ENCODE results near the gene SPACA7.
"Not testable (repeated sequence)": the region's sequence is repeated elsewhere in the genome, so short reads cannot be mapped to it uniquely, and the experiment has no call there.

The SPACA7 gene

DNA sequence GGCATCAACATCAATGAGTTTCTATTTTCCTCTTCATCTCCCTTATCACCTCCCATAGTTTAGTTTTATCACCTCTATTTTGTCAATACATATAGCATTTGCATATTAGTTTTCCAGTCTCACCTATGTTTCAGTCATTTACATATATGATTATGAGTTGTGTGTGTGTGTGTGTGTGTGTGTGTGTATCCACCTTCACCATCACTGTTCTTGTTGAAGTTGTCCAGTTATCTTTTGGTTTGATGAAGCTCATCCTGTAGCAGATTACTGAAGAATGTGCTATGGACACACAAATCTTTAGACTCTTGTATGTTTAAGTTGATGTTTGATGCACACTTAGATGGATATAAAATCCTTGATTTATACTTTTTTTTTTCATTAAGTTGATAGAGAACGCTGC, 40.5 kb downstream of the SPACA7 start:
- TF ChIP-seq, protein P1, sequence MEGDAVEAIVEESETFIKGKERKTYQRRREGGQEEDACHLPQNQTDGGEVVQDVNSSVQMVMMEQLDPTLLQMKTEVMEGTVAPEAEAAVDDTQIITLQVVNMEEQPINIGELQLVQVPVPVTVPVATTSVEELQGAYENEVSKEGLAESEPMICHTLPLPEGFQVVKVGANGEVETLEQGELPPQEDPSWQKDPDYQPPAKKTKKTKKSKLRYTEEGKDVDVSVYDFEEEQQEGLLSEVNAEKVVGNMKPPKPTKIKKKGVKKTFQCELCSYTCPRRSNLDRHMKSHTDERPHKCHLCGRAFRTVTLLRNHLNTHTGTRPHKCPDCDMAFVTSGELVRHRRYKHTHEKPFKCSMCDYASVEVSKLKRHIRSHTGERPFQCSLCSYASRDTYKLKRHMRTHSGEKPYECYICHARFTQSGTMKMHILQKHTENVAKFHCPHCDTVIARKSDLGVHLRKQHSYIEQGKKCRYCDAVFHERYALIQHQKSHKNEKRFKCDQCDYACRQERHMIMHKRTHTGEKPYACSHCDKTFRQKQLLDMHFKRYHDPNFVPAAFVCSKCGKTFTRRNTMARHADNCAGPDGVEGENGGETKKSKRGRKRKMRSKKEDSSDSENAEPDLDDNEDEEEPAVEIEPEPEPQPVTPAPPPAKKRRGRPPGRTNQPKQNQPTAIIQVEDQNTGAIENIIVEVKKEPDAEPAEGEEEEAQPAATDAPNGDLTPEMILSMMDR (IDR thresholded peaks at IDR 0.05; ENCODE audit: control insufficient read depth, insufficient read depth, low read depth, low read length, missing control alignments) = no peak
- DNase-seq (ENCODE audit: low read depth) = no peak
- no peak overlapping the region for H3K4me3 ChIP-seq (ENCODE audit: control insufficient read depth, low read depth, low read length)

DNA sequence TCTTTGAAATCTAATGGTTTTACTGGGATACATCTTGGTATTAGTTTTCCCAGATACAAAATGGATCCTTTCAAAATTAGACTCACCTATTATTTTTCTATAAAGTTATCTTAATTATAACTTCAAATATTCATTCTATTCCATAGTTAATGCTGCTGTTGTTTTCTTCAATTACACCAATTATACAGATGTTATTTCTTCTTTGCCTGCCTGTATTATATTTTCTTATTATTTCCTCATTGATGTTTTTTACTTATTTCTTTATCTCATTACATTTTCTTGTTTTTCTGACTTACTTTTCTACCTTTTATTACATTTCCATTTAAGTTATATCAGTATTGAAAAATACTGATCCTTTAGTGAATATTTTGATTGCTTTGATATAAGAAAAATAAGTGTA, 40.9 kb downstream of the SPACA7 start:
- TF ChIP-seq, protein P1 (IDR thresholded peaks at IDR 0.05; ENCODE audit: control insufficient read depth, insufficient read depth, low read depth, low read length, missing control alignments) = no peak
- no peak for DNase-seq (ENCODE audit: low read depth)
- no peak overlapping the region for H3K4me3 ChIP-seq (ENCODE audit: control insufficient read depth, low read depth, low read length)

DNA sequence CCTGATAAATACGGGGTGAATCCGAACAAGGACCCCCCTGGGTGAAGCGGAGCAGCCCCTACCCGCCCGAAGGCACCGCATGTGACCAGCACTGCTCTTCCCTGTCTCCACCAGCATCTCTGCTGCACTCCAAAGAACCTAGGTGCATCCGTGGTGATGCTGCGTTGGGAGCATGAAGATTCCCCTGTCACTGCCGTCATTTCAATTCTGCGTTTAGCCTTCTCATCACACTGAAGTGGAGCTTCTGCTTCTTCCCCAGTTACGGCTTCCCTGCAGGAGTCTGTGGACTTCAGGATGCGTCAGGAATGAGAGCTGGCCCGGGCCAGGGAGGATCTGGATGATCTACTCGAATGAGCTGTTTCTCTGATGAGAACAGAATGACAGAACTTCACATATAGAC, 47.9 kb downstream of the SPACA7 start:
- DNase-seq (ENCODE audit: low read depth) = no peak
- H3K4me3 ChIP-seq (ENCODE audit: control insufficient read depth, low read depth, low read length) = no peak overlapping the region
- TF ChIP-seq, protein P1 (IDR thresholded peaks at IDR 0.05; ENCODE audit: control insufficient read depth, insufficient read depth, low read depth, low read length, missing control alignments) = no peak

DNA sequence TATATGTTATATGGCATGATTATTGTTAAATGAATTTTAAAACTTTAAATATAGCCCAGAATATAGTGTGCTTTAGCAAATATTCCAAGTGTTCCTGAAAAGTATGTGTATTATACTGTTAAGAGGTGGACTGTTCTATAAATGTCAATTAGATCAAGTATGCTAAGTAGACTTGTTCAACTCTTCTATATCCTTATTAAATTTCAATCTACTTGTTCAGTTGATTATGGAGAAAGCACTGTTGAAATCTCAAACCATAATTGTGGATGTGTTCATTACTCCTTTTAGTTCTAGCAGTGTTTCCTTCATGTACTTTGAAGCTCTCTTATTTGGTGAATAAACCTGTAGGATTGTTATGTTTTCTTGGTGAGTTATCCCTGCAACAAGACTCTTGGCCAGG, 52.5 kb downstream of the SPACA7 start:
- TF ChIP-seq, protein P1 (IDR thresholded peaks at IDR 0.05; ENCODE audit: control insufficient read depth, insufficient read depth, low read depth, low read length, missing control alignments) = no peak
- H3K4me3 ChIP-seq (ENCODE audit: control insufficient read depth, low read depth, low read length) = no peak overlapping the region
- no peak for DNase-seq (ENCODE audit: low read depth)

DNA sequence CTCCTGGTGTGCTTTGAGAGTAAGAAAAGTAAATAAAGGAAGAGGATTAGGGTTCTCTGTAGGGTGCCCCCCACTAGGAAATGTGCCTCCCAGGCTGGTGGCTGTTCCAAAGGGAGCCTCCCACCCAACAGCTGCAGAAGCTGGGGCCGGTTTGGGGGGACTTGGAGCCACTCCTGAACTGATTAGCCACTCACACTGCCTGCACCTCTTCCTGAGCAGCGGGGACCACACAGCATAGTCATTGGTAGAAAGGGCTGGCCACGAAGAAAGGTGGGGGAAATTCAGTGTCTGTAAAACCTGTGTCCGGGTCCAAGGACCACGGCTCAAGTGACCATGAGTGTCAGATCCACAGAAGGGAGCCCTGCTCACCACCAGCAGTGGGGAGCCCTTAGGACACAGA, 55.6 kb downstream of the SPACA7 start:
- DNase-seq (ENCODE audit: low read depth) = no peak
- TF ChIP-seq, protein P1 (IDR thresholded peaks at IDR 0.05; ENCODE audit: control insufficient read depth, insufficient read depth, low read depth, low read length, missing control alignments) = no peak
- H3K4me3 ChIP-seq (ENCODE audit: control insufficient read depth, low read depth, low read length) = no peak overlapping the region

DNA sequence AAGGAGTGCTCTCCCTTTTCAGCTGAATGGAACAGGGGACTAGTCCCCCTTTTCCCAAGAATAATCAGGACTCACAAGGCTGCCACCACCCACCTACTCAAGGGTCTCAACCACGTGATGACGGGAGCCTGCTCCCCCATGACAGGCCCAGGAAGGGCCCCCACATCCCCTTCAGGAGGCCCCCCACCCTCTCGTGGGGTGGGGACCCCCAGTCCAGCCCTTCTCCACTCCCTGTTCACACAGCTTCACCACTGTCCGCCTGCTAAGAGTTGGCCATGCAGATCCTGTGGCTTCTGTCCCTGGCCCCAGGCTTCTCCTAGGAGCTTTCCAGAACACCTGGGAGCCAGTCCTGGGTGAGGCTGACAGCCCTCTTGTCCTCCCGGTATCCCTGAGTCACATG, 56.6 kb downstream of the SPACA7 start:
- not testable (repeated sequence) for H3K4me3 ChIP-seq (ENCODE audit: control insufficient read depth, low read depth, low read length); DNase-seq (ENCODE audit: low read depth)

DNA sequence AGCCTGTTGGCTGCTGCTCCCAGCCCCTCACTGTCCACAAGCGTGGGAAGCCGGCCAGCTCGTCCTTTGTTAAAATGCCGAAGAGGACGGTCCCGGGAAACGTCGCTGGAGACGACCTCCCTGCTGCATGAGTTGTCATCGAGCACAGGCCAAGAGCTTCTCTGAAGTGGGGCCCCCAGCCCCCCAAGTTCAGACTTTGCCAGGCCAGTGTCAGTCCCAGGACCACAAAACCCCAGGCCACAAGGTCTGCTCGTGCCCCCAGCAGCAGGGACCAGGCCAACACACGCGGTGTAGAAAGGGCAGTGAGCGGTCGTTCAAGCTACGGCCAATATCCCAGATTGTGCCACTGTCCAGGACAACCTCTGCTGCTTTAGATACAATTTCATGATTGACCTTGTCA, 57.4 kb downstream of the SPACA7 start:
- DNase-seq (ENCODE audit: low read depth); H3K4me3 ChIP-seq (ENCODE audit: control insufficient read depth, low read depth, low read length): not testable (repeated sequence)

DNA sequence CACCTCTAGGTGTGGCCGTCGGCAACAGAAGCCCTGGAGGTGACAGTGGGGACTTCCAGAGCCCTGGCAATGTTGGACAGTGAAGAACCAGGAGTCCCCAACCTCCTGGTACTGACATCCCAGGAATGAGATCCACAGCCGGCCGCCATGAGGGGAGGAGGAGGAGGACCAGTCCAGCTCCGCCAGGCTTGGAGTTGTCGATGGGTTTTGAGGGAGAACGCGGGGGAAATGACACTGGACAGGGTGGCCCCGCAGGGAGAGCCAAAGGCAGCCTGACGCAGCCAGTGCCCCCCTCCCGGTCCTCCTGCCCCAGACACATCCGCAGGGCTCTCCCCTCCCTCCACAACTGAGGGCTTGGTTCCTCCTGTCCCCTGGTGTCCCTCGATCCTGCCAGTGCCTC, 57.9 kb downstream of the SPACA7 start:
- no peak overlapping the region for H3K4me3 ChIP-seq (ENCODE audit: control insufficient read depth, low read depth, low read length)
- DNase-seq (ENCODE audit: low read depth) = no peak
- TF ChIP-seq, protein P1 (IDR thresholded peaks at IDR 0.05; ENCODE audit: control insufficient read depth, insufficient read depth, low read depth, low read length, missing control alignments) = no peak
